B cell (primary cell): Measurements from ENCODE around the gene CCL15.

Source experiments
- EZH2 ChIP-seq: IDR thresholded peaks from 2 replicates; pipeline ENCODE4 v1.6.1; 2012; ENCODE audit warnings: borderline replicate concordance, low read depth, mild to moderate bottlenecking, moderate library complexity, low read length; ENCODE audit not compliant: insufficient read depth, poor library complexity, severe bottlenecking
- TF ChIP-seq, protein P1 (sequence below): fragments of 200-600 bp; IDR thresholded peaks from one replicate; pipeline ENCODE4 v1.8.0; 2022; ENCODE audit warnings: antibody characterized with exemption, mild to moderate bottlenecking

DNA sequence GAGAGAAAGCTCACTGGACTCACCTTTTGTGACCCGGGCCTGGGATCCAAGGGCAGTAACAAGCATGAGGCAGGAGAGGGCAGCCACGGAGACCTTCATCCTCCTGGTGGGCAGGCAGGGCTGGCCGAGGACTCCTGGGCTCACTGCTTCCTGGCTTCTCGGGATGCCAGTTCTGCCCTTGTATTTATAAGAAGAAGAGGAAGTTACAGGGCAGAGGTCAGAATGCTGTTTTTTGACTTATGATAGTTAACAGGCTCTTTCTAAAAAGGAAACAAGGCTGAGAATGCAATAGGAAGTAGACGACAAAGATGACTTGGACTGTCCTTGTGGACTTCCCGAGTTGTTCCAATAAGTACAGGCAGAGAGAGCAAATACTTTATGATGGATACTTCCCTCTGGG, 16.4 kb upstream of the CCL15 start, which contains the start of gene CCL23:
- TF ChIP-seq, protein P1, sequence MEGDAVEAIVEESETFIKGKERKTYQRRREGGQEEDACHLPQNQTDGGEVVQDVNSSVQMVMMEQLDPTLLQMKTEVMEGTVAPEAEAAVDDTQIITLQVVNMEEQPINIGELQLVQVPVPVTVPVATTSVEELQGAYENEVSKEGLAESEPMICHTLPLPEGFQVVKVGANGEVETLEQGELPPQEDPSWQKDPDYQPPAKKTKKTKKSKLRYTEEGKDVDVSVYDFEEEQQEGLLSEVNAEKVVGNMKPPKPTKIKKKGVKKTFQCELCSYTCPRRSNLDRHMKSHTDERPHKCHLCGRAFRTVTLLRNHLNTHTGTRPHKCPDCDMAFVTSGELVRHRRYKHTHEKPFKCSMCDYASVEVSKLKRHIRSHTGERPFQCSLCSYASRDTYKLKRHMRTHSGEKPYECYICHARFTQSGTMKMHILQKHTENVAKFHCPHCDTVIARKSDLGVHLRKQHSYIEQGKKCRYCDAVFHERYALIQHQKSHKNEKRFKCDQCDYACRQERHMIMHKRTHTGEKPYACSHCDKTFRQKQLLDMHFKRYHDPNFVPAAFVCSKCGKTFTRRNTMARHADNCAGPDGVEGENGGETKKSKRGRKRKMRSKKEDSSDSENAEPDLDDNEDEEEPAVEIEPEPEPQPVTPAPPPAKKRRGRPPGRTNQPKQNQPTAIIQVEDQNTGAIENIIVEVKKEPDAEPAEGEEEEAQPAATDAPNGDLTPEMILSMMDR: no peak
- TF ChIP-seq EZH2: no peak
